ENCODE measurements around the gene PABPN1L.
A peak's percentile ranks its signal among the peaks of the same experiment; 100 is the strongest.

Gene PABPN1L, protein sequence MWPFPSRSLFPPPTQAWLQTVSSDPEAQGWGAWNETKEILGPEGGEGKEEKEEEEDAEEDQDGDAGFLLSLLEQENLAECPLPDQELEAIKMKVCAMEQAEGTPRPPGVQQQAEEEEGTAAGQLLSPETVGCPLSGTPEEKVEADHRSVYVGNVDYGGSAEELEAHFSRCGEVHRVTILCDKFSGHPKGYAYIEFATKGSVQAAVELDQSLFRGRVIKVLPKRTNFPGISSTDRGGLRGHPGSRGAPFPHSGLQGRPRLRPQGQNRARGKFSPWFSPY

DNA sequence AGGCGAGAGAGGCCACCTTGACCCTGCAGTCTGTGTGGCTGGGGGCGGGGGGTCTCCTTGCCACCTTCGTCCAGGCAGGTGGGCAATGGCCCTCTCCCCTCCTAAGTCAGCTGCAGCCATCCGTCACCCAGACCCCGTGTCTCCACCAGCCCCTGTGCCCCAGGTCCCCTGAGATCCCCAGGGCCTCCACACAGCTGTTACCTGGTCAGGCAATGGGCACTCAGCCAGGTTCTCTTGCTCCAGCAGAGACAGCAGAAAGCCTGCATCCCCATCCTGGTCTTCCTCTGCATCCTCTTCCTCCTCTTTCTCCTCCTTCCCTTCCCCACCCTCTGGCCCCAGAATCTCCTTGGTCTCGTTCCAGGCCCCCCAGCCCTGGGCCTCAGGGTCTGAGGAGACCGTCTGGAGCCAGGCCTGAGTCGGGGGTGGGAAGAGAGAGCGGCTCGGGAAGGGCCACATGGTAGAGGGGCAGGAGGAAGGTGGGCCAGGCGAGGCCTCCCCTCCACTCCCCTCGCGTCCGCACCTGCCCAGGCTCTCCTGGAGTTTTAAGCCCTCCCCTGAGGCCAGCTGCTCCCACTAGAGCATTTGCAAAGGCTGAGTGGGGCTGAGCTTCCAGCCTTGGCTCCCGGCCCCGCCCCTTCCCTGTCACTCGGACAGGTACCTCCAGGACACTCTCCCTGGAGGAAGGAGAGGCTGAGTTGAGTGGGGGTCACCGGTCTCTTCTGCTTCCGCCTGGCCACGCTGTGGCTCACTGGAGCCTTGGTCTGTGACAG is at the start of gene PABPN1L:
Gene PABPN1L (minus strand): TSS at position 510 of the 770 bp plus-strand sequence. CDS start 54 bp downstream, at position 456.
- CTCF ChIA-PET, result interaction anchor here (1.5 kb wide), 1 partner anchor 9 kb away, joined by 4 read pairs; no protein-coding TSS in a partner anchor
- H3K4me3 ChIP-seq (ENCODE audit: low read depth, low read length), result no peak within 1 kb of the TSS
- DNase-seq (ENCODE audit: low read depth, low spot score), result no peak
- POLR2A ChIA-PET, result no interaction called here
- TF ChIP-seq, protein P1, sequence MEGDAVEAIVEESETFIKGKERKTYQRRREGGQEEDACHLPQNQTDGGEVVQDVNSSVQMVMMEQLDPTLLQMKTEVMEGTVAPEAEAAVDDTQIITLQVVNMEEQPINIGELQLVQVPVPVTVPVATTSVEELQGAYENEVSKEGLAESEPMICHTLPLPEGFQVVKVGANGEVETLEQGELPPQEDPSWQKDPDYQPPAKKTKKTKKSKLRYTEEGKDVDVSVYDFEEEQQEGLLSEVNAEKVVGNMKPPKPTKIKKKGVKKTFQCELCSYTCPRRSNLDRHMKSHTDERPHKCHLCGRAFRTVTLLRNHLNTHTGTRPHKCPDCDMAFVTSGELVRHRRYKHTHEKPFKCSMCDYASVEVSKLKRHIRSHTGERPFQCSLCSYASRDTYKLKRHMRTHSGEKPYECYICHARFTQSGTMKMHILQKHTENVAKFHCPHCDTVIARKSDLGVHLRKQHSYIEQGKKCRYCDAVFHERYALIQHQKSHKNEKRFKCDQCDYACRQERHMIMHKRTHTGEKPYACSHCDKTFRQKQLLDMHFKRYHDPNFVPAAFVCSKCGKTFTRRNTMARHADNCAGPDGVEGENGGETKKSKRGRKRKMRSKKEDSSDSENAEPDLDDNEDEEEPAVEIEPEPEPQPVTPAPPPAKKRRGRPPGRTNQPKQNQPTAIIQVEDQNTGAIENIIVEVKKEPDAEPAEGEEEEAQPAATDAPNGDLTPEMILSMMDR (IDR thresholded peaks at IDR 0.05; ENCODE audit: insufficient read depth, low read length, missing control alignments), result no peak

- ChIA-PET POLR2A (no interaction called here), CTCF (no interaction called here)
- TF ChIP-seq, protein P1 (IDR thresholded peaks at IDR 0.05; ENCODE audit: insufficient read depth, low read length, missing control alignments), result no peak
- no peak overlapping the region for H3K4me3 ChIP-seq (ENCODE audit: low read depth, low read length)
- no peak for DNase-seq (ENCODE audit: low read depth, low spot score)
These were observed 49.3 kb upstream of the PABPN1L start for GRCh38 chr16:88915639-88916327.

DNA sequence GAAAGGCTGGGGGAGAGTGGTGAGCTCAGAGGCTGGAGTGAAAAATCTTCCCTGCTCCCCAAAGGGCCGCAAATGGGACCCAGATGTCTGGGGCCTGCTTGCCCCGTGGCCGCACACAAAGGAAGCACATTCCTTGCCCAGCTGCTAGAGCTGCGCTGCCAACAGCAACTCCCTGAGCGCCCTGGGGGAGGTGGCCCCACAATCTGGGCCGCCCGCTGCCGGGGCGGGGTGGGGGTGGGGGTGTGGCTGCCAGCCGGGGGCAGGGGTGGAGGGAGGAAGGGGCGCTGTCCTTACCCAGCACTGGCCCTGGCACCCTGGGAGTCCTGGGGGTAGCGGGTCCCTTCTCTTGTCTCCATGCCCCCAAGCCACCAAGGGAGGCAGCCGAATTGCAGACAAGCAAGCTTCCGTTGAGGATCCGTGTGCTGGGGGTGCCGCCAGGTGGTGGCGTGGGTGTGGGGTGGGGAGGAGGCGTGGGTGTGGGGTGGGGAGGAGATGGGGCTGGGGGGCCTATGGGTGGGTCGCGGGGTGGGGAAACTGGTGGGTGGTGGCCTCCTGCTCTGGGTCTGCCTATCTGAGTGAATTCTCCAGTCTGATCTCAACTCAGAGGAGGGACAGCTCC is 48.4 kb upstream of the PABPN1L start:
- ChIA-PET CTCF (interaction anchor here (1.0 kb wide), 1 partner anchor 11 kb away, joined by 3 read pairs; no protein-coding TSS in a partner anchor), POLR2A (no interaction called here)
- TF ChIP-seq, protein P1 (IDR thresholded peaks at IDR 0.05; ENCODE audit: insufficient read depth, low read length, missing control alignments), result no peak
- H3K4me3 ChIP-seq (ENCODE audit: low read depth, low read length), result peak overlapping the region; percentile 30
- DNase-seq (ENCODE audit: low read depth, low spot score), result no peak

DNA sequence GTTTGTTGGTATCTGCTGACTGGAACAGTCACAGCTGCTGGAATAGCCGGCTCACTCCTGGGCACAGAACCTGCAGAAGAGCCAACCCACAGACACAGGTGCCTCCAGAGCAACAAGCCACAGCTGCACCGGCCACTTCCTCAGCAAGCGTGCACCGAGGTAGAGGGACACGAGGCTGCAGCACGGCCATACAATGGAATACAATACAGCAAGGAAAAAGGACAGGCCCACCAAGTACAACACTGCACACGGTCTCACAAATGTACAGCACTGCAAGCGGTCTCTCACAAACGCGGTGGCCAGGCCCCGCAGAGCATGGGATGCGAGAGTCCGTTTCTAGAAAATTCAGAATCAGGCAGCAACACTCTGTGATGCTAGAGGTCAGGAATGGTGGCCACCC is 47.4 kb upstream of the PABPN1L start:
- no peak for DNase-seq (ENCODE audit: low read depth, low spot score)
- POLR2A ChIA-PET, result no interaction called here
- TF ChIP-seq, protein P1 (IDR thresholded peaks at IDR 0.05; ENCODE audit: insufficient read depth, low read length, missing control alignments), result no peak

GRCh38 chr16:88913001-88913612 is 46.6 kb upstream of the PABPN1L start:
- H3K4me3 ChIP-seq (ENCODE audit: low read depth, low read length), result no peak overlapping the region
- ChIA-PET CTCF (no interaction called here), POLR2A (no interaction called here)
- TF ChIP-seq, protein P1 (IDR thresholded peaks at IDR 0.05; ENCODE audit: insufficient read depth, low read length, missing control alignments), result no peak
- no peak for DNase-seq (ENCODE audit: low read depth, low spot score)

More for the DNA sequence above, 47.4 kb upstream of the PABPN1L start:
- no peak overlapping the region for H3K4me3 ChIP-seq (ENCODE audit: low read depth, low read length)
- CTCF ChIA-PET, result no interaction called here

All from AG04449 (cell line).